Activated naive CD8-positive, alpha-beta T cell (primary cell): ENCODE measurements around the gene CST4.
"Not testable (repeated sequence)": the region's sequence is repeated elsewhere in the genome, so short reads cannot be mapped to it uniquely, and the experiment has no call there.

Experiments
- H3K27ac Mint-ChIP-seq: one replicate; pipeline ENCODE4 v1.8.0; 2021; ENCODE audit warnings: mixed read lengths
- H3K27me3 Mint-ChIP-seq: one replicate; pipeline ENCODE4 v1.8.0; 2021; ENCODE audit warnings: mixed read lengths
- H3K36me3 Mint-ChIP-seq: one replicate; pipeline ENCODE4 v1.8.0; 2021; ENCODE audit warnings: mixed read lengths
- H3K4me1 Mint-ChIP-seq: one replicate; pipeline ENCODE4 v1.8.0; 2021; ENCODE audit warnings: low read depth, mixed read lengths
- H3K4me3 Mint-ChIP-seq: one replicate; pipeline ENCODE4 v1.8.0; 2021; ENCODE audit warnings: mild to moderate bottlenecking, mixed read lengths
- H3K9me3 Mint-ChIP-seq: one replicate; pipeline ENCODE4 v1.8.0; 2021; ENCODE audit warnings: low read depth, mixed read lengths

CST4 gene, protein sequence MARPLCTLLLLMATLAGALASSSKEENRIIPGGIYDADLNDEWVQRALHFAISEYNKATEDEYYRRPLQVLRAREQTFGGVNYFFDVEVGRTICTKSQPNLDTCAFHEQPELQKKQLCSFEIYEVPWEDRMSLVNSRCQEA

DNA sequence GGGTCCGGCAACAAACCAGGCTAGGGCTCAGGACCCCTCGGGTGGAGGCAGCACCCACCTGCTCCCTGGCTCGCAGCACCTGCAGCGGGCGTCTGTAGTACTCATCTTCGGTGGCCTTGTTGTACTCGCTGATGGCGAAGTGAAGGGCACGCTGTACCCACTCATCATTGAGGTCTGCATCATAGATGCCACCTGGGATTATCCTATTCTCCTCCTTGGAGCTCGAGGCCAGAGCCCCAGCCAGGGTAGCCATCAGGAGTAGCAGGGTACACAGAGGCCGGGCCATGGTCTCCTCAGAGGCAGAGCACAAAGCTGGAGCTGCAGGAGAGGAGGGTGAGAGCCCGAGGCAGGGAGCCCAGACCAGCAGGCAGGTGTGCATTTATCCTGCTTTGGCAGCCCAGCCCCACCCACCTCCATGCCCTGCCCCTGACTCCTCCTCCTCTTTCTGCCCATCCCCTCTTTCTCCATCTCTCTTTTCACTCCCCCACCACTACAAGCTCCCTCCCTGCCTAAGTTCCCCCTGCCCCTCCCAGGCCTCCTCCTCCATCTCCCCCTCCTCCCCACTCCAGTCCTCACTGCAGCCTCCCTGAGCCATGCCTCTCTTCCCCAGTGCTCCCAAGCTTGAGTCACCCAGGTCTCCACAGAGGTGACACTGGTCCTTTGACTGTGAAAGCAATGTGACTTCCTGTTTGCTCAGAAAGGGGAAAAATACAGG lies at the start of gene CST4:
Gene CST4 (minus strand): TSS at position 355 of the 715 bp plus-strand sequence. CDS start 69 bp downstream, at position 286.
- H3K36me3 Mint-ChIP-seq, H3K4me3 Mint-ChIP-seq, H3K9me3 Mint-ChIP-seq, H3K4me1 Mint-ChIP-seq, H3K27me3 Mint-ChIP-seq, H3K27ac Mint-ChIP-seq: not testable (repeated sequence)

DNA sequence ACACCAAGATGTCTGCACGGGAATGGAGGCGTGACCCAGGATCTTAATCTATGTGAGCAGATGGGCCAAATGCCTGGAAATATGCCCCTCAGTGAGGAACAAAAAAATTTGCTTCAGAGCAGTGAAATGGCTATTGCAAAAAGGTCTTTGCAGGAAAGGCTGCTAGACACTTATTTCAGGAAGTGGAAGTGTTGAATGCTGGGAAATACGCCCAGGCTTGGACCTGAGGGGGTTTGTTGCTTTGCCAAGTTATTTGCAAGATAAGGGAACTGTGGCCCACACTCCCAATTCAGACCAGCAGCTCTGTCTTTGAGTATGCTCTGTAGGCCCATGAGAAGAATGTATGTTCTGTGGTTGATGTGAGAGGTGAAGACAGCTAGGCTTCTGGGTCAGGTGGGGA lies 46.6 kb upstream of the CST4 start:
- H3K27ac Mint-ChIP-seq, H3K36me3 Mint-ChIP-seq, H3K4me1 Mint-ChIP-seq, H3K9me3 Mint-ChIP-seq, H3K4me3 Mint-ChIP-seq: not testable (repeated sequence)
- H3K27me3 Mint-ChIP-seq, result peaks cover 12% of the 10 kb centered on the region

DNA sequence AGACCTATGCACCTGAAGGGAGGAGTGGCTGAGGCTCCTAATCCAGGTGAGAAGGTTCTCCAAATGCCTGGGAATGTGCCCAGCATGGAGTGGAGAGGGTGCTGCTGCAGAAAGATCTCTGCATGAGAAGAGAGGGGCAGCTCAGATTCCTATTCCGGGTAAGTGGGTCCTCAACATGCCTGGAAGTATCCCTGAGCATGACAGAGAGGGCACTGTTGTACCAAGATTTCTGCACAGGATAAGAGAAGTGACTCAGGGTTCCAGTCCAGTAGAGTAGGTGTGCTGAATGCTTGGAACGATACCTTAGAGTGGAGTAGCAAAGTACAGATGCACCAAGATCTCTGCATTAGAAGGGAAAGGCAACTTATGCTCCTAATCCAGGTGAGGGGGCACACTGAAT lies 46.1 kb upstream of the CST4 start:
- not testable (repeated sequence) for H3K4me1 Mint-ChIP-seq, H3K9me3 Mint-ChIP-seq, H3K4me3 Mint-ChIP-seq, H3K27ac Mint-ChIP-seq, H3K36me3 Mint-ChIP-seq
- peaks cover 12% of the 10 kb centered on the region for H3K27me3 Mint-ChIP-seq

DNA sequence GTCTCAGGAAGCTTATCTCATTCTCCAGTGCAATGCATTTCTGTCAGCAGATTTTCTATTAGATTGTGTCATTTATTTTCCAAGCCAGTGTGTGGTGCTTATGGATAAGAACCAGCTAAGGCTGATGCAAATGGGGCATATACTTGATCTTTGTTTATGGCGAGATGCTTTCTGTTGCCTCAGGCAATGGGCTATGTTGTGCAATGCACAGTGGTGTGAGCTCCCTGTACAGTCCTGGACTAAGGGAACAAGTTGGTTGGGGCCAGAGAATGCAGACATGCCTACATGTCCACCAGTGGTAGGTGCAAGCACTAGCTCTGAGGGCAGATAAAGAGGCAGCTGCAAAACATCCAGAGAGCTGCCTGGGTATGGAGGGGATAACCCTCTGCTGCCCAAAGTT lies 45.6 kb upstream of the CST4 start:
- not testable (repeated sequence) for H3K4me3 Mint-ChIP-seq, H3K27ac Mint-ChIP-seq, H3K4me1 Mint-ChIP-seq, H3K36me3 Mint-ChIP-seq, H3K9me3 Mint-ChIP-seq
- H3K27me3 Mint-ChIP-seq, result peaks cover 12% of the 10 kb centered on the region

DNA sequence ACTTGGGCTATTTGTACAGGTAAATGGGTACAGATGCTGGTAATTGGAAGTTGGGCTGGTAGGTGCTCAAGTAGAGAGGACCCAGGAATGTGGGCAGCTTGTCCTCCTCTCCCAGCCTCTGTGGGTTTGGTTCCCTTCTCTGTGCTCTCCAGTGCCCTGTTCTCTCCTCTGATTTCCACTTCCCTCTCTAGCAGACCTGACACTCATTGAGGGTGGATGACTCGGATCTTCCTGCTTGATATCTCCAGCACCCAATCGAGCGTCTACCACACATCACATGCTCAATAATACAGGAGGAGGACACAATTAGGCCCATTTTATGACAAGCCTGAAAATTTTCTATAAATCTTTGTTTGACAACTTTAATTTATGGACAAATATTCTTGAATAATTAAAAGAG lies 38.2 kb upstream of the CST4 start:
- no peaks in the 10 kb centered on the region for H3K9me3 Mint-ChIP-seq
- no peak overlapping the region for H3K4me3 Mint-ChIP-seq
- no peaks in the 10 kb centered on the region for H3K36me3 Mint-ChIP-seq
- H3K27ac Mint-ChIP-seq, result no peak overlapping the region
- H3K4me1 Mint-ChIP-seq, result no peaks in the 10 kb centered on the region
- H3K27me3 Mint-ChIP-seq, result peaks cover 2% of the 10 kb centered on the region

DNA sequence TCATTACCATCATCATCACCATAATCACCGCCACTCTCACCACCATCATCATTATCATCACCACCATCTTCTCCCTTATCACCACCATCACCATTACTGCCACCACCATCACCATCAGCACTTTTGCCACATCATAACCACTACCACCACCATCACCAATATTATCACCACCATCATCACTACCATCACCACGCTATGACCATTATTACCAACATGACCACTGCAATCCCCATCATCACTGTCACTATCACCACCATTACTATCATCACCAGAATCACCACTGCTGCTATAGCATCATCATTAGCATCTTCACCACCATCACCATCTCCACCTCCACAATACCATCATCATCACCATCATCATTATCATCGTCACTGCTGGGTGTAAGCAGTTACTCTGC lies 36.3 kb upstream of the CST4 start:
- H3K4me3 Mint-ChIP-seq, result no peak overlapping the region
- no peaks in the 10 kb centered on the region for H3K4me1 Mint-ChIP-seq
- no peak overlapping the region for H3K27ac Mint-ChIP-seq
- H3K27me3 Mint-ChIP-seq, result no peaks in the 10 kb centered on the region
- H3K36me3 Mint-ChIP-seq, result no peaks in the 10 kb centered on the region
- no peaks in the 10 kb centered on the region for H3K9me3 Mint-ChIP-seq

DNA sequence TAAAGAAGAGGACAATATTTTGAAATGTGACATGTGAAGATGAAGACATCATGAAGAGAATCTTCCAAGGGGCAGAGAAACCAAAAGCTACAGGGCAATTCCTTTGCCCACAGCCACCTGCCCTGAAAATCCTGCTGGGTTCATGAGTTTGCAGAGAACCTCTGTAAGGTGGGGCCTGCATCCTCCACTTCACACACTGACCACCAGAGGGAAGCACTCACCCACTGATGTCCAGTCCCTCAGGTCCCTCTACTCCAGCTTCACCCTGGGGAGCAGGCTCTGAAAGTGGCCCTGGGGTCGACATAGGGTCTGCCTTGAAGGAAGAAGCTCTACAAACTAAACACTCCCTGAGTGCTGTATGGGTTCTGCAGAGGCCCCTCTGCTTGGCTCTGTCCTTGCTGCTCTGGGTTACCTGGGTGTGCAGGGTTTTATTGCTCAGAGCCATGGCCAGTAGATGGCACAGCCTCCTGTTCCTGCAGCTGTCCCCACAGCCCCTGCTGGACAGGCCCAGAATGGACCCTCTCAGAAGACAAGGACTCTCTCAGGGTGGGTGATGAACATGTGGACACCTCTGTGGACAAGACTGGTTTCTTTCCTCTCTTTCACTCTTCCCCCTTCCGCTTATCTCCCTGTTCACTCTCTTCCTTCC lies 34.9 kb upstream of the CST4 start:
- not testable (repeated sequence) for H3K36me3 Mint-ChIP-seq, H3K4me3 Mint-ChIP-seq

DNA sequence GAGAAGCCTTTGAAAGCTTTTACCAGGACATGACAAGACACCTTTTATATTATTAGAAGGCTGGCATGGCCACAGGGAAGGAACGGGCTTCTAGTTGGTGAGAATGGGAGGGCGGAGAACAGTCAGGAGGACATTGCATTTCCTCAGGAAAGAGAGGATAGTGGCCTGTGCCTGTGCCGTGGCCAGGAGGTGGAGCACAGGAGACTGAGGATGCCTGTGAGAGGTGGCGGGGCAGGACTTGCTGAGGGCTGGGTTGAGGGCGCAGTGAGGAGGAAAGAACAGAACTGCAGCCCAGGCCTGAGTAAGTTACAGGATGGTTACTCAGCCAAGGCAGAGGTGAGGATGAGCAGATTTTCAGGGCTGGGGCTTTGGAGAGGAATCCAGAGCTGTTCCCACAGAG lies 34.0 kb upstream of the CST4 start:
- H3K36me3 Mint-ChIP-seq, H3K9me3 Mint-ChIP-seq, H3K27me3 Mint-ChIP-seq, H3K4me3 Mint-ChIP-seq, H3K4me1 Mint-ChIP-seq, H3K27ac Mint-ChIP-seq: not testable (repeated sequence)

More for the DNA sequence above, 34.9 kb upstream of the CST4 start:
- H3K9me3 Mint-ChIP-seq, H3K4me1 Mint-ChIP-seq, H3K27me3 Mint-ChIP-seq, H3K27ac Mint-ChIP-seq: not testable (repeated sequence)

DNA sequence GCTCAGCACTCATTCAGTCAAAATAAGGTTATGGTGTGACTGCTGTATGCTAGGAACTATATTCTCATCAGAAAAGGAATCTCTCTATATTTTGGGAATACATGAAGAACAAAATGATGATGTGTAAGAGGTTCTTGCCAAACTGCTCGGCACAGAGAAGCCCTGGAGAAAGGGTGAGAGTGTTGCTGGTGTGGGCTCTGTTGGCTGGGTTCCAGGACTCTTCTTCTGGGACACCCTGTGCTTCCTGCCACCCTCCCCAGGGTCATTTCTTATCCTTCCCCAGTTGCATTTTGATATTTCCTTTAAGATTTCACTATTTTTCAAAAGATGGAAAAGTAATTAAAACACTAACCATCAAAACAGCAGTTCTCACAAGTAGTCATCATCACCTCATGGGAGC lies 33.1 kb upstream of the CST4 start:
- H3K4me1 Mint-ChIP-seq, result no peaks in the 10 kb centered on the region
- peaks cover 2% of the 10 kb centered on the region for H3K27me3 Mint-ChIP-seq
- no peak overlapping the region for H3K27ac Mint-ChIP-seq
- no peaks in the 10 kb centered on the region for H3K36me3 Mint-ChIP-seq
- no peaks in the 10 kb centered on the region for H3K9me3 Mint-ChIP-seq
- H3K4me3 Mint-ChIP-seq, result no peak overlapping the region

DNA sequence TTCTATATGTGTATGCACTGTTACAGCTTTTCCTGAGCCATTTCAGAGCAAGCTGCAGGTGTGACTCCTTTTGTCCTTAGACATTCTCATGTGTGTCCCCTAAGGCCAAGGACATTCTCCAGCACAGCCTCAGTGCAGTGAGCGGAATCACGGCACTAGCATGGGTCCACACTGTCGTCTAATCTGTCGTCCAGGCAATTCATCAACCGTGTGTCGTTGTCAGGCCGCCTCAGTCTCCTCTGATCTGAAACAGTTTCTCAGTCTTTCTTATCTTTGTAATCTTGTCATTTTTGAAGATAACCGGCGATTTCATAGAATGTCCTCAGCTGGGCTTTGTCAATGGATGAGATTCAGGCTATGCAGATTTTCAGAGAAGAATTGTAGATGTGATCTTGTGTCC lies 30.5 kb upstream of the CST4 start:
- not testable (repeated sequence) for H3K36me3 Mint-ChIP-seq, H3K4me3 Mint-ChIP-seq, H3K4me1 Mint-ChIP-seq, H3K9me3 Mint-ChIP-seq, H3K27me3 Mint-ChIP-seq, H3K27ac Mint-ChIP-seq

DNA sequence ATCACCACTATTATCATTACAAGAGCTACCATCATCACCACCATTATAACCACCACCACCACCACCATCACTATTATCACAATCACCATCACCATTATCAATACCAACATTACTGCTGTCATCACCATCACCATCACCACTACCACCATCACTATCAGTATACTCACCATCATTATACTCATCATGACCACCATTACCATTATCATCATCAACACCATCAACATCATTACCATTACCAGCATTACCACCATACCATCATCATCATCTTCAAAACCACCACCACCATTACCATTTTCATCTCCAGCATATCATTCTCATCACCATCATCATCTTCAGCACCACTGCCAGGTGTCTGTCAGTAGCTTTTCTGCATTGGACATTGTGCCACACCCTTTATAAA lies 22.9 kb upstream of the CST4 start:
- not testable (repeated sequence) for H3K27ac Mint-ChIP-seq, H3K9me3 Mint-ChIP-seq, H3K27me3 Mint-ChIP-seq, H3K4me3 Mint-ChIP-seq, H3K4me1 Mint-ChIP-seq, H3K36me3 Mint-ChIP-seq

DNA sequence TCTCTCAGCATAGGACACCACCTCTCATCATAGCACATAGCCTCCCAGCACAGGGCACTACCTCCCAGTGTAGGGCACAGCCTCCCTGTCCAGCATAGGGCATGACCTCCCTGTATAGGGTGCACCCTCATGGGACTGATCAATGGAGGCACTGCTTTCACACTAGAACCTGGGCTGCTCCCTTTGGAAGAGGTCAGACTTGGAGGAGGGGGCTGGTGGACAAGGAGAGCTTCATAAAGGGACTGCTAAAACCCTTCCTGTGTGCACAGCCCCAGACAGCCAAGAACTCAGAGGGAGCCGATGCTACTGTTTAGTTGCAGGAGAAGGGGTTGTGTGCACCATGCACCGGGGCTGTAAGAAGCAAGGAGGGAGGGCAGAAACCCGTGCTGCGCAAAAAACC lies 21.9 kb upstream of the CST4 start:
- Mint-ChIP-seq H3K9me3 (no peaks in the 10 kb centered on the region), H3K4me3 (no peak overlapping the region), H3K36me3 (no peaks in the 10 kb centered on the region), H3K4me1 (no peaks in the 10 kb centered on the region), H3K27me3 (peaks cover 2% of the 10 kb centered on the region), H3K27ac (no peak overlapping the region)

DNA sequence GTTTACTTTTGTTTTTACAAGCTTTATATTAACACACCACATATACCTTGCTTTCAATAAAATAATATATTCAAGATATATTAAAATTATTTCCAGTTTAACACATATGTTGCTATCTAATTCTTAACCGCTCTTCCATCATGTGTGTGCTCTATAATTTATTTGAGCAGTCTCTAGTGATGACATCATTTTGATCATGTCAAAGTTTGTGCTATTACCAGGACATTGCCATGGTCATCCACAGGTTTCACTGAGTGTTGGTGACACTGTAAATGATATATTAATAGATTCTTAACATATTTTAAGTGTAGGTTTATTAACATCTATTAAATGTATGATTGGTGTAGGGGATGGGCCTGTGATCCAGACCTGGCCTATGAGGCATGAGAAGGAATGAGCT lies 17.1 kb upstream of the CST4 start:
- no peaks in the 10 kb centered on the region for H3K4me1 Mint-ChIP-seq
- no peak overlapping the region for H3K4me3 Mint-ChIP-seq
- no peaks in the 10 kb centered on the region for H3K9me3 Mint-ChIP-seq
- no peak overlapping the region for H3K27ac Mint-ChIP-seq
- H3K36me3 Mint-ChIP-seq, result no peaks in the 10 kb centered on the region
- peaks cover 4% of the 10 kb centered on the region for H3K27me3 Mint-ChIP-seq

DNA sequence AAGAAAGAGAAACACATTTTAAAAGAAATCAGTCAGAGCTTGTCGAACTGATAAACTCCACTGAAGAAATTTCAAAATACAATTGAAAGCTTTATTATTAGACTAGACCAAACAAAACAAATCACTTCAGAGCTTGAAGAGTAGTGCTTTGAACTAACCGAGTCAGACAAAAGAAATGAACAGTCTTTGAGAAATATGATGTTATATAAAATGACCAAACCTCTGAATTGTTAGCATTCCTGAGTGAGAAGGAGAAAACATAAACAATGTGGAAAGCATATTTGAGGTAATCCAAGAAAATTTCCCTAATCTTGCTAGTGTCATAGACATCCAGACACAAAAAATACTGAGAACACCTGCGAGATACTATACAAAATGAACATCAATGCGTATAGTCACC lies 13.2 kb upstream of the CST4 start:
- Mint-ChIP-seq H3K27me3 (peaks cover 2% of the 10 kb centered on the region), H3K27ac (no peak overlapping the region), H3K4me3 (no peak overlapping the region), H3K9me3 (no peaks in the 10 kb centered on the region), H3K36me3 (no peaks in the 10 kb centered on the region), H3K4me1 (no peaks in the 10 kb centered on the region)

DNA sequence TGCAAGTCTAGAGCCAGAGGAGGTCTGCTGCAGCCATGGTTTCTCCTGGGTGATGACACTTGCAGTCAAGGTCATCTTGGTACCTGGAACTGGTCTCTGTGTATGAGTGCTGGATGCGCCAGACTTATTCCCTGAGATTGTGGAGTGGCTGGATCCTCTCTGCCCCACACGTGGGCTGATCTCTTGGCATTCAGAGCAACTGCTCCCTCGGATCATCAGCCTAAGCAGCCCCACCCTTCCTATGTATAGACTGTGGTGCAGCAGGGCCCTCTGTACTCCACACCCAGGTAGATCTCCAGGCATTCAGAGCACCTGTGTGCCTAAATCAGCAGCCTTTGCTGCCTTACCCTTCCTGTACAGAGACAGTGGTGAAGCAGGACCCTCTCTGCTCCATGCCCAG lies 12.1 kb upstream of the CST4 start:
- peaks cover 2% of the 10 kb centered on the region for H3K27me3 Mint-ChIP-seq
- H3K27ac Mint-ChIP-seq, result no peak overlapping the region
- H3K9me3 Mint-ChIP-seq, result no peaks in the 10 kb centered on the region
- H3K36me3 Mint-ChIP-seq, result no peaks in the 10 kb centered on the region
- no peak overlapping the region for H3K4me3 Mint-ChIP-seq
- H3K4me1 Mint-ChIP-seq, result no peaks in the 10 kb centered on the region

DNA sequence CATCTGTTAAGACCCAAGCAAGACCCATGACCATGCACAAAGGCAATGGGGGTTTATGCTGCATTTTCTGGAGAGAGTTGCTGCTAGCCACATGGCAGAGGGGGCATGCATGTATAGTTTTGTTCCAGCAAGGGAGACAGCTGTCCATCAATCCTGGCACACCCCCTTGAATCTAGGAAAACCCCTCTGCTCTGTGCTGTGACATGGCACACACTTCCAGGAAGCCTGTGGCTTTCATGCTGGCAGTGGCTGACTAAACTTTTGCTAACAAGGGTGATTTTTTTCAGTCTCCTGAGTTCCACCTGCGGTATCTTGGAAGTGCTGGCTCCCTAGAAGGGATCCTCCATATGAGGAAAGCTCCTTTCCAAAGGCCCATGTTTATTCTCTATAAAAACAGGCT lies 9.1 kb upstream of the CST4 start:
- Mint-ChIP-seq H3K27me3 (peaks cover 5% of the 10 kb centered on the region), H3K36me3 (no peaks in the 10 kb centered on the region), H3K4me1 (no peaks in the 10 kb centered on the region), H3K4me3 (no peak overlapping the region), H3K27ac (no peak overlapping the region), H3K9me3 (no peaks in the 10 kb centered on the region)
